ENCODE measurements around the gene WDR64.

Gene WDR64

DNA sequence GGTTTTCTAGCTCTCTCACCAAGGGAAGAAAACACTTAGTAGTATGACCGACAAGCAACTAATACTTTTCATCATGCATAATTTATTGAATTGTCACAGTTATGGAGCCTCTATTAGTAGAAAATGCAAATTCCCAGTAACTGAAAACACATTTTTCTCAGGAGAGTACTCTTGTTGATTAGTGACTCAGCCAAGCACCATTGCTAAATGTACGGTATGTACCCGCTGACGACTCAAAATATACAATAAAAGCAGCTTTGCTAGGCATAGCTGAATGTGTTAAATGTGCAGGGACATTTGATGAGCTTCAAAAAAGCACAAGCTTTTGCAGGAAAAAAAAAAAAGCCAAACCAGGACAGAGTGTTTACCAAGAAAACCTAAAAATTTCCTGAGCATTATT lies 63.9 kb downstream of the WDR64 start:
- no peaks in the 10 kb centered on the region for H3K36me3 ChIP-seq (ENCODE audit: insufficient read depth, low read length)
- H3K27ac ChIP-seq (ENCODE audit: low read depth, low read length, poor library complexity, severe bottlenecking) = no peak overlapping the region
- no peak overlapping the region for H3K4me2 ChIP-seq (ENCODE audit: low read length)
- no peaks in the 10 kb centered on the region for H3K4me1 ChIP-seq (ENCODE audit: insufficient read depth, low read length, severe bottlenecking)
- no peak overlapping the region for H3K9ac ChIP-seq (ENCODE audit: low read length)
- H3K27me3 ChIP-seq (ENCODE audit: insufficient read depth, low read length) = no peaks in the 10 kb centered on the region
- H2AFZ ChIP-seq (ENCODE audit: low read length) = no peak overlapping the region
- H3K4me3 ChIP-seq (ENCODE audit: low read depth, low read length, poor library complexity, severe bottlenecking) = no peak overlapping the region
- TF ChIP-seq, protein P1, sequence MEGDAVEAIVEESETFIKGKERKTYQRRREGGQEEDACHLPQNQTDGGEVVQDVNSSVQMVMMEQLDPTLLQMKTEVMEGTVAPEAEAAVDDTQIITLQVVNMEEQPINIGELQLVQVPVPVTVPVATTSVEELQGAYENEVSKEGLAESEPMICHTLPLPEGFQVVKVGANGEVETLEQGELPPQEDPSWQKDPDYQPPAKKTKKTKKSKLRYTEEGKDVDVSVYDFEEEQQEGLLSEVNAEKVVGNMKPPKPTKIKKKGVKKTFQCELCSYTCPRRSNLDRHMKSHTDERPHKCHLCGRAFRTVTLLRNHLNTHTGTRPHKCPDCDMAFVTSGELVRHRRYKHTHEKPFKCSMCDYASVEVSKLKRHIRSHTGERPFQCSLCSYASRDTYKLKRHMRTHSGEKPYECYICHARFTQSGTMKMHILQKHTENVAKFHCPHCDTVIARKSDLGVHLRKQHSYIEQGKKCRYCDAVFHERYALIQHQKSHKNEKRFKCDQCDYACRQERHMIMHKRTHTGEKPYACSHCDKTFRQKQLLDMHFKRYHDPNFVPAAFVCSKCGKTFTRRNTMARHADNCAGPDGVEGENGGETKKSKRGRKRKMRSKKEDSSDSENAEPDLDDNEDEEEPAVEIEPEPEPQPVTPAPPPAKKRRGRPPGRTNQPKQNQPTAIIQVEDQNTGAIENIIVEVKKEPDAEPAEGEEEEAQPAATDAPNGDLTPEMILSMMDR (IDR thresholded peaks at IDR 0.05; ENCODE audit: low read length) = no peak
- no peak for TF ChIP-seq EZH2 (IDR thresholded peaks at IDR 0.05; ENCODE audit: borderline replicate concordance, low read length)
- no peaks in the 10 kb centered on the region for H3F3A ChIP-seq (ENCODE audit: insufficient read depth, low read length)
- H3K9me2 ChIP-seq (ENCODE audit: low read depth, low read length) = no peaks in the 10 kb centered on the region
- H4K20me1 ChIP-seq (ENCODE audit: insufficient read depth, low read length) = no peaks in the 10 kb centered on the region
- no peaks in the 10 kb centered on the region for H3K79me2 ChIP-seq (ENCODE audit: insufficient read depth, low read length)
- H3K9me3 ChIP-seq (ENCODE audit: low read length) = no peaks in the 10 kb centered on the region

DNA sequence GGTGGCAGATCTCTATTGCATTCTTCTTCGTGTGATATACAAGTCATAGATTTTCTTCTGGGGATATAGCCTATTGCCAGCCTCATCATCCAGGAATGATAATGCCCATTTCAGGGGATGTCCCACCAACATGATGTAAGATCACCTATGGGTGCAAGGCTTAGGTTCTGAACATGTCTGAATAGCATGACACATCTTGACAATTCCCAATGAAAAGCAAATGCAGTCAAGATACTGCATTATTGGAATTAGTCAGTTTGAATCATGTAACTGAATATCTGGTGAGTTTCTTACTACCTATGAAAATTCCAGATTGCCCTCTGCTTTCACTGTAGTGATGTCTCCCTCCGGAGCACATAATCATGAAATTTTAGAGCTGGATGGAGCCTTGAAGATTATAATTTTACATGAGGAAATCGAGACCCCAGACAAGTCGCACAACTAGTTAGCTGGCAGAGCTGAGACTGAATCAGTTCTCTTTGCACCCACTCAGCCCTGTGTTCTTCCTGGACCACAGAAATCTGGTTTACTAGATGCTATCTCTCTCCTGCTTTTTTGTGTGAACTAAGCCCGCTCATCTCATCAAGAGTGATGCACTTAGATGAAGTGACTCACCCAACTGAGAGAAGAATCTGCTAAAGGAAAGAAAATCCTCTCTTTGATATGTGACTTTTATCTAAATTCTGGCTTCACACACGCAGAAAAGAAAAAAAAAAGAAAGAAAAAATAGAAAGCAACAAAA lies 65.0 kb downstream of the WDR64 start:
- Histone ChIP-seq H3K4me1 (ENCODE audit: insufficient read depth, low read length, severe bottlenecking) (no peaks in the 10 kb centered on the region), H3K9me2 (ENCODE audit: low read depth, low read length) (no peaks in the 10 kb centered on the region), H3K27me3 (ENCODE audit: insufficient read depth, low read length) (no peaks in the 10 kb centered on the region), H3K4me3 (ENCODE audit: low read depth, low read length, poor library complexity, severe bottlenecking) (no peak overlapping the region), H3K79me2 (ENCODE audit: insufficient read depth, low read length) (no peaks in the 10 kb centered on the region), H3K27ac (ENCODE audit: low read depth, low read length, poor library complexity, severe bottlenecking) (no peak overlapping the region), H4K20me1 (ENCODE audit: insufficient read depth, low read length) (no peaks in the 10 kb centered on the region), H3F3A (ENCODE audit: insufficient read depth, low read length) (no peaks in the 10 kb centered on the region), H2AFZ (ENCODE audit: low read length) (no peak overlapping the region), H3K9me3 (ENCODE audit: low read length) (no peaks in the 10 kb centered on the region), H3K36me3 (ENCODE audit: insufficient read depth, low read length) (no peaks in the 10 kb centered on the region), H3K9ac (ENCODE audit: low read length) (no peak overlapping the region), H3K4me2 (ENCODE audit: low read length) (no peak overlapping the region)
- no peak for TF ChIP-seq EZH2 (IDR thresholded peaks at IDR 0.05; ENCODE audit: borderline replicate concordance, low read length)
- TF ChIP-seq, protein P1 (IDR thresholded peaks at IDR 0.05; ENCODE audit: low read length) = no peak

DNA sequence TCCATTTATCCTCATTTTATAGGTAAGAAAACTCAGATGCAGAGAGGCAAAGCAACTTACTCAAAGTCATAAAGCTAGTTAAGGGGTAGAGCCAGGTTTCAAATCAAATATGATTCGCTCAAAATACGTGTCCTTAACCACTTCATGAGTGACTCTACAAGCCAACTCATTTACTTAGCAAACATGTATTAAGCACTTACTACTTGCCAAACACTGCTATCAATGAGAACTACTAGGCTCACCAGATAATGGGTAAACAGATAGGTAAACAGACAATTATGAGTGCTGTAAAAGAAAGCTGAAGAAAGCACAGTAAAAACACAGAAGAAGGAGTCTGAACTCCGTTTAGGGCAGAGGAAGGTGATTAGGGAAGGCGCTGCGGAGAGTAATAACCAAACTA lies 65.9 kb downstream of the WDR64 start:
- H2AFZ ChIP-seq (ENCODE audit: low read length) = no peak overlapping the region
- H3K27ac ChIP-seq (ENCODE audit: low read depth, low read length, poor library complexity, severe bottlenecking) = no peak overlapping the region
- no peaks in the 10 kb centered on the region for H3K9me2 ChIP-seq (ENCODE audit: low read depth, low read length)
- no peaks in the 10 kb centered on the region for H3F3A ChIP-seq (ENCODE audit: insufficient read depth, low read length)
- H3K4me1 ChIP-seq (ENCODE audit: insufficient read depth, low read length, severe bottlenecking) = no peaks in the 10 kb centered on the region
- no peaks in the 10 kb centered on the region for H3K36me3 ChIP-seq (ENCODE audit: insufficient read depth, low read length)
- TF ChIP-seq, protein P1 (IDR thresholded peaks at IDR 0.05; ENCODE audit: low read length) = no peak
- no peak for TF ChIP-seq EZH2 (IDR thresholded peaks at IDR 0.05; ENCODE audit: borderline replicate concordance, low read length)
- H3K4me2 ChIP-seq (ENCODE audit: low read length) = no peak overlapping the region
- H3K9ac ChIP-seq (ENCODE audit: low read length) = no peak overlapping the region
- H3K79me2 ChIP-seq (ENCODE audit: insufficient read depth, low read length) = no peaks in the 10 kb centered on the region
- no peak overlapping the region for H3K4me3 ChIP-seq (ENCODE audit: low read depth, low read length, poor library complexity, severe bottlenecking)
- no peaks in the 10 kb centered on the region for H3K9me3 ChIP-seq (ENCODE audit: low read length)
- no peaks in the 10 kb centered on the region for H3K27me3 ChIP-seq (ENCODE audit: insufficient read depth, low read length)
- H4K20me1 ChIP-seq (ENCODE audit: insufficient read depth, low read length) = no peaks in the 10 kb centered on the region
